GM18519 (cell line): ENCODE data around the gene SARS1.

Source experiments
- ATAC-seq: cut with Tn5 transposase; IDR thresholded peaks from one replicate; pipeline ENCODE4 v1.9.1; 2021; ENCODE audit warnings: mild to moderate bottlenecking, moderate library complexity; ENCODE audit not compliant: unreplicated experiment, low FRiP score

SARS1 gene

GRCh38 chr1:109248797-109249629 is 35.3 kb downstream of the SARS1 start, which contains the start of gene CELSR2:
Gene CELSR2, plus strand, starts transcription at chr1:109249539. Its CDS starts 541 bp downstream, at chr1:109250080.
- ATAC-seq: no peak

- ATAC-seq: no peak
These were observed 36.1 kb downstream of the SARS1 start for GRCh38 chr1:109249654-109250401.

- ATAC-seq: no peak
These were observed 36.9 kb downstream of the SARS1 start for GRCh38 chr1:109250454-109251276.

- ATAC-seq: no peak
These were observed 37.8 kb downstream of the SARS1 start for GRCh38 chr1:109251277-109252166.

- no peak for ATAC-seq
These were observed 38.6 kb downstream of the SARS1 start for GRCh38 chr1:109252167-109252892.

GRCh38 chr1:109252893-109253802 is 39.4 kb downstream of the SARS1 start:
- ATAC-seq: no peak

GRCh38 chr1:109253803-109254620 is 40.3 kb downstream of the SARS1 start:
- ATAC-seq: no peak

GRCh38 chr1:109254621-109255096 is 40.9 kb downstream of the SARS1 start:
- ATAC-seq: no peak

GRCh38 chr1:109255097-109255651 is 41.5 kb downstream of the SARS1 start:
- no peak for ATAC-seq

- no peak for ATAC-seq
These were observed 42.0 kb downstream of the SARS1 start for GRCh38 chr1:109255678-109256077.

GRCh38 chr1:109256085-109256484 is 42.4 kb downstream of the SARS1 start:
- ATAC-seq: no peak

GRCh38 chr1:109256971-109257681 is 43.4 kb downstream of the SARS1 start:
- ATAC-seq: no peak

GRCh38 chr1:109257682-109258421 is 44.1 kb downstream of the SARS1 start:
- ATAC-seq: no peak

- no peak for ATAC-seq
These were observed 45.1 kb downstream of the SARS1 start for GRCh38 chr1:109258481-109259466.
